ENCODE data around the gene ADAD2. TPM values are rescaled to one million over a fixed set of nuclear protein-coding genes. Genes with fewer than 3 reads are reported as not detected.

Gene ADAD2
- total and polyA plus RNA-seq, 10 of the 15 experiments (the other 5 are each of a cell fraction or from before 2014, with no cell fraction given), result 0.44 to 0.68 (median 0.51) TPM; not detected in 7

DNA sequence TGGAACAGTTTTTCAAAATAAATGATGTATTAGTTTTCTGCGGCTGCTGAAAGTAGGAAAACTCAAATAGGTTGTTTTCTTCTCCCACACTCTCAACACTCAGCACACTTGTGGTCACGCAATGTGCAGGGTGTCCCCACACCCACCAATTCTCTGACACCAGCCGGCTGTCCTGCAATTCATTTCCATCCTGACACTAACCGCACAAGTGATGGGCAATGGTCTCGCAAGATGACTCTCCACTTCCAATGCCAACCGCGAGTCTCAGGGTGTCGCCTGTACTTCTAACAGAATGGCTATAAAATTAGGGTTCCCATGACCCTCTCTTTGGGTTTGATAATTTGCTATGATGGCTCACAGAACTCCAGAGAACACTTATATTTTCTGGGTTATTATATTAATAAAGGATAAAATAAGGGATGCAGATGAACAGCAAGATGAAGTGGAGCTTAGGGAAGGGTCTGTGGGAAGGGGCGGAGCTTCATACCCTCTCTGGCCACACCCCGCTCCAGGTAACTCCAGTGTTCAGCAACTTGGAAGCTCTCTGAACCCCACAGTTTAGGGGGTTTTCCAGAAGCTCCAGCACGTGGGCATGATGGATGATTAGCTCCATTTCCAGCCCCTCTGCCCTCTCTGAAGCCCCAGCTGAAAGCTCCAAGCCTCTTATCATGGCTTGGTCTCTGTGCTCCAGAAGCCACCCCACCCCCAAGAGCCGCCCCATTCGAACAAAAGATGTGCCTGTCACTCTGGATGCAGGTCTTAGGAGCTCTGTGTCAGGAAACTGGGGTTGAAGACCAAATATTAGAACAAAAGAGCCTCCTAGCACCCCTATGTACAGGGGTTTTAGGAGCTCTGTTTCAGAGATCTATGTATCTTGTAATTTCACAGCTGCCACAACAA lies 23.9 kb upstream of the ADAD2 start (continued):
- TF ChIP-seq KDM1A (IDR thresholded peaks at IDR 0.05; ENCODE audit: borderline replicate concordance), result no peak
- no peak for TF ChIP-seq YY1 (IDR thresholded peaks at IDR 0.05; ENCODE audit: low read depth, low read length)
- TF ChIP-seq PAX5 (IDR thresholded peaks at IDR 0.05; ENCODE audit: borderline replicate concordance, low read depth, low read length), result peak; percentile 74; the same call in 1 of the 2 replicates
- TF ChIP-seq BACH1 (IDR thresholded peaks at IDR 0.05; ENCODE audit: borderline replicate concordance), result no peak
- no peak for TF ChIP-seq BRCA1 (IDR thresholded peaks at IDR 0.05; ENCODE audit: low read depth, low read length)
- TF ChIP-seq ZNF24 (IDR thresholded peaks at IDR 0.05), result no peak
- peak; percentile 32 to 39; a peak in 2 of 4 replicates for TF ChIP-seq IKZF2 (IDR thresholded peaks at IDR 0.05)
- TF ChIP-seq FOS (IDR thresholded peaks at IDR 0.05; ENCODE audit: borderline replicate concordance, extremely low read depth, insufficient read length), result no peak
- TF ChIP-seq RAD51 (IDR thresholded peaks at IDR 0.05), result no peak
- TF ChIP-seq IKZF1 (conservative IDR thresholded peaks at IDR 0.05), result peak; percentile 47; the same call in 1 of the 2 replicates
- TF ChIP-seq, protein P1, sequence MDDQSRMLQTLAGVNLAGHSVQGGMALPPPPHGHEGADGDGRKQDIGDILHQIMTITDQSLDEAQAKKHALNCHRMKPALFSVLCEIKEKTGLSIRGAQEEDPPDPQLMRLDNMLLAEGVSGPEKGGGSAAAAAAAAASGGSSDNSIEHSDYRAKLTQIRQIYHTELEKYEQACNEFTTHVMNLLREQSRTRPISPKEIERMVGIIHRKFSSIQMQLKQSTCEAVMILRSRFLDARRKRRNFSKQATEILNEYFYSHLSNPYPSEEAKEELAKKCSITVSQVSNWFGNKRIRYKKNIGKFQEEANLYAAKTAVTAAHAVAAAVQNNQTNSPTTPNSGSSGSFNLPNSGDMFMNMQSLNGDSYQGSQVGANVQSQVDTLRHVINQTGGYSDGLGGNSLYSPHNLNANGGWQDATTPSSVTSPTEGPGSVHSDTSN (IDR thresholded peaks at IDR 0.05; ENCODE audit: insufficient replicate concordance, low read depth, low read length), result no peak
- TF ChIP-seq SIX5 (IDR thresholded peaks at IDR 0.05; ENCODE audit: low read depth, low read length, severe bottlenecking), result no peak
- TF ChIP-seq, protein P2, sequence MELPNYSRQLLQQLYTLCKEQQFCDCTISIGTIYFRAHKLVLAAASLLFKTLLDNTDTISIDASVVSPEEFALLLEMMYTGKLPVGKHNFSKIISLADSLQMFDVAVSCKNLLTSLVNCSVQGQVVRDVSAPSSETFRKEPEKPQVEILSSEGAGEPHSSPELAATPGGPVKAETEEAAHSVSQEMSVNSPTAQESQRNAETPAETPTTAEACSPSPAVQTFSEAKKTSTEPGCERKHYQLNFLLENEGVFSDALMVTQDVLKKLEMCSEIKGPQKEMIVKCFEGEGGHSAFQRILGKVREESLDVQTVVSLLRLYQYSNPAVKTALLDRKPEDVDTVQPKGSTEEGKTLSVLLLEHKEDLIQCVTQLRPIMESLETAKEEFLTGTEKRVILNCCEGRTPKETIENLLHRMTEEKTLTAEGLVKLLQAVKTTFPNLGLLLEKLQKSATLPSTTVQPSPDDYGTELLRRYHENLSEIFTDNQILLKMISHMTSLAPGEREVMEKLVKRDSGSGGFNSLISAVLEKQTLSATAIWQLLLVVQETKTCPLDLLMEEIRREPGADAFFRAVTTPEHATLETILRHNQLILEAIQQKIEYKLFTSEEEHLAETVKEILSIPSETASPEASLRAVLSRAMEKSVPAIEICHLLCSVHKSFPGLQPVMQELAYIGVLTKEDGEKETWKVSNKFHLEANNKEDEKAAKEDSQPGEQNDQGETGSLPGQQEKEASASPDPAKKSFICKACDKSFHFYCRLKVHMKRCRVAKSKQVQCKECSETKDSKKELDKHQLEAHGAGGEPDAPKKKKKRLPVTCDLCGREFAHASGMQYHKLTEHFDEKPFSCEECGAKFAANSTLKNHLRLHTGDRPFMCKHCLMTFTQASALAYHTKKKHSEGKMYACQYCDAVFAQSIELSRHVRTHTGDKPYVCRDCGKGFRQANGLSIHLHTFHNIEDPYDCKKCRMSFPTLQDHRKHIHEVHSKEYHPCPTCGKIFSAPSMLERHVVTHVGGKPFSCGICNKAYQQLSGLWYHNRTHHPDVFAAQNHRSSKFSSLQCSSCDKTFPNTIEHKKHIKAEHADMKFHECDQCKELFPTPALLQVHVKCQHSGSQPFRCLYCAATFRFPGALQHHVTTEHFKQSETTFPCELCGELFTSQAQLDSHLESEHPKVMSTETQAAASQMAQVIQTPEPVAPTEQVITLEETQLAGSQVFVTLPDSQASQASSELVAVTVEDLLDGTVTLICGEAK (IDR thresholded peaks at IDR 0.05; ENCODE audit: borderline replicate concordance), result no peak
- no peak for TF ChIP-seq SPI1 (IDR thresholded peaks at IDR 0.05; ENCODE audit: borderline replicate concordance, insufficient read depth, low read depth, low read length)
- TF ChIP-seq EED (IDR thresholded peaks at IDR 0.05; ENCODE audit: low read depth), result 0 out of 2 replicates have a peak, but pooled peaks have one; percentile 52
- TF ChIP-seq ZNF622 (IDR thresholded peaks at IDR 0.05), result no peak
- peak; percentile 54; the same call in 1 of the 2 replicates for TF ChIP-seq MTA3 (IDR thresholded peaks at IDR 0.05; ENCODE audit: borderline replicate concordance, low read length)
- TF ChIP-seq, protein P3, sequence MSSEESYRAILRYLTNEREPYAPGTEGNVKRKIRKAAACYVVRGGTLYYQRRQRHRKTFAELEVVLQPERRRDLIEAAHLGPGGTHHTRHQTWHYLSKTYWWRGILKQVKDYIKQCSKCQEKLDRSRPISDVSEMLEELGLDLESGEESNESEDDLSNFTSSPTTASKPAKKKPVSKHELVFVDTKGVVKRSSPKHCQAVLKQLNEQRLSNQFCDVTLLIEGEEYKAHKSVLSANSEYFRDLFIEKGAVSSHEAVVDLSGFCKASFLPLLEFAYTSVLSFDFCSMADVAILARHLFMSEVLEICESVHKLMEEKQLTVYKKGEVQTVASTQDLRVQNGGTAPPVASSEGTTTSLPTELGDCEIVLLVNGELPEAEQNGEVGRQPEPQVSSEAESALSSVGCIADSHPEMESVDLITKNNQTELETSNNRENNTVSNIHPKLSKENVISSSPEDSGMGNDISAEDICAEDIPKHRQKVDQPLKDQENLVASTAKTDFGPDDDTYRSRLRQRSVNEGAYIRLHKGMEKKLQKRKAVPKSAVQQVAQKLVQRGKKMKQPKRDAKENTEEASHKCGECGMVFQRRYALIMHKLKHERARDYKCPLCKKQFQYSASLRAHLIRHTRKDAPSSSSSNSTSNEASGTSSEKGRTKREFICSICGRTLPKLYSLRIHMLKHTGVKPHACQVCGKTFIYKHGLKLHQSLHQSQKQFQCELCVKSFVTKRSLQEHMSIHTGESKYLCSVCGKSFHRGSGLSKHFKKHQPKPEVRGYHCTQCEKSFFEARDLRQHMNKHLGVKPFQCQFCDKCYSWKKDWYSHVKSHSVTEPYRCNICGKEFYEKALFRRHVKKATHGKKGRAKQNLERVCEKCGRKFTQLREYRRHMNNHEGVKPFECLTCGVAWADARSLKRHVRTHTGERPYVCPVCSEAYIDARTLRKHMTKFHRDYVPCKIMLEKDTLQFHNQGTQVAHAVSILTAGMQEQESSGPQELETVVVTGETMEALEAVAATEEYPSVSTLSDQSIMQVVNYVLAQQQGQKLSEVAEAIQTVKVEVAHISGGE (CRISPR knock-in tag; IDR thresholded peaks at IDR 0.05), result no peak
- TF ChIP-seq NFIC (IDR thresholded peaks at IDR 0.05; ENCODE audit: low read depth, low read length), result peak; percentile 45; the same call in 1 of the 2 replicates
- TF ChIP-seq RUNX3 (IDR thresholded peaks at IDR 0.05; ENCODE audit: low read length), result peak; percentile 93
- TF ChIP-seq DPF2 (IDR thresholded peaks at IDR 0.05), result 0 out of 2 replicates have a peak, but pooled peaks have one; percentile 16

Measured in GM12878 (cell line).